GM19455 (cell line): ENCODE data around the gene MAT1A.
"Not testable (repeated sequence)": the region's sequence is repeated elsewhere in the genome, so short reads cannot be mapped to it uniquely, and the experiment has no call there.

Experiments used
- ATAC-seq: cut with Tn5 transposase; IDR thresholded peaks from one replicate; pipeline ENCODE4 v1.9.1; 2021; ENCODE audit not compliant: unreplicated experiment

MAT1A gene

GRCh38 chr10:80289451-80290287 is at the start of gene MAT1A:
TSS of gene MAT1A (minus strand) at chr10:80289658. CDS start at chr10:80289423, 235 bp downstream.
- ATAC-seq, result no peak

DNA sequence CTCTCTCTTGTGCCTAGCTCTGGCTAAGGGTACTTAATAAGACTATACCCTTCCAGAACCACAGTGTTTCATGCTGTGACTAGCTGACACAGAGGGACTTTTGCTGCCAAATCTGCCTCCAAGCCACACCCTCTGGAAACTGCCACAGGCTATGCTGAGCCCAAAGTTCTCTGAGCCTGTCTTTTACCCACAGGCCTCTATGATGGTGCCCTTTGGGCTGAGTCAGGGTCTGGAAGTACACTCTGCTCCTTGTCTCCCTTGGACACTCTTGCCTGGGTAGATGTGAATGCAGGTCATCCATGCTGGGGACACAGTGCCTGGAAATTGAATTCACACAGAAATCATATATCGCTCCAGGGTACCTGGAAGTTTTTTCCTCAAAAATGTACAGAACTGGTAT is 44.5 kb upstream of the MAT1A start:
- ATAC-seq, result no peak

DNA sequence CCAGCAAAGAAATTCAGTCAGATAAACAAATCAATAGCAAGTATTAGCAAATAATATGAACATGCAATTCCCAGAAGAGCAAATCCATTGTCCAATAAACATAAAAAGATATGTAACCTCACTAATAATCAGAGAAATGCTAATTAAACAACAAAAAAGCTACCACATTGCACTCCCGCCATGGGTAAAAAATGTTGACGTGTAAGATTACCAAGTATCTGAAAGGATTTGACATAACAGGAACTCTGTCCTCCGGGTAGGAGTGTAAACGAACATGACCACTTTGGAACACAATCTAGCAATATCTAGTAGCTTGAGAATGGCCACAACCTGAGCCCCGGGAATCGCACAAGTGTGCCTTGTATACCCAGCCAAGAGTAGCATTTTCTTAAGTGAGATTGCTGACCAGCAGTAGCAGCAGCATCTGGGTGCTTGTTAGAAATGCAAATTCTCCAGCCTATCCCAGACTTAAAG is 35.5 kb upstream of the MAT1A start:
- ATAC-seq, result no peak

DNA sequence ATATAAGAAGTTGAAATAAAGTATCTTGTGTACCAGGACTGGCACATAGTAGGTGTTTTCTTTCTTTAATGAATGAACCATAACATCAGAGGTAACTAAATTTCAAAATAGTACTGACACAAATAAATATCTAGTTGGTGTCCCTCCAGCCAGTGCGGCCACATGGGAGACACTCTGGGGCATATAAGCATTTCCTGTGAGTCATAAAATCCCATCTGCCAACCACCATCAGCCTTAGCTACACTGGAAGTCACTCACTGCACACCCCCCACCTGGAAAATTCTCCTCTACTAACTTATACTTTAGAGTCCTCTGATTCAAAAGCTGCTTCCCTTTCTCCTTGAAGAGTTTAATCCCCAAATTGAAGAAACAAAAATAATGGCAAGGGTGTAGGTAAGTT is 34.6 kb upstream of the MAT1A start:
- ATAC-seq, result no peak

GRCh38 chr10:80323311-80323710 is 33.9 kb upstream of the MAT1A start:
- no peak for ATAC-seq

GRCh38 chr10:80322711-80323110 is 33.3 kb upstream of the MAT1A start:
- ATAC-seq, result no peak

DNA sequence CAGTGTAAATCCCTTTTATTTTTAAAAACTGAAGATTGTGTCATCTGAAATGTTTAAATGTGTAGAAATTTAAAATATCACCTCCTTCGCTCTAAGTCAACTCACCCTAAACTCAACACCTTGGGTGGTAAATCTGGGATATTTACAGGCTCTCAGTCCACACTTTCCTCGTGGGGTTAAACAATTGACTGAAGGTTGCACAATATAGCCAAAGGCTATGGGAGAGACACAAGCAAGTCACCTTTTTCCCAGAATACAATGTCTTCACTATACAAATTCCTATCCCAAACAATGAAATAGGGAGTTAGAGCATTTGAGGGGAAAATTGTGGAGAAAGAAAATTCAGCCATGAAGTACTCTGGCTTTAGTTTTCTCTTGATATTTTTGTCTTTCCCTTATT is 32.7 kb upstream of the MAT1A start:
- ATAC-seq, result no peak

DNA sequence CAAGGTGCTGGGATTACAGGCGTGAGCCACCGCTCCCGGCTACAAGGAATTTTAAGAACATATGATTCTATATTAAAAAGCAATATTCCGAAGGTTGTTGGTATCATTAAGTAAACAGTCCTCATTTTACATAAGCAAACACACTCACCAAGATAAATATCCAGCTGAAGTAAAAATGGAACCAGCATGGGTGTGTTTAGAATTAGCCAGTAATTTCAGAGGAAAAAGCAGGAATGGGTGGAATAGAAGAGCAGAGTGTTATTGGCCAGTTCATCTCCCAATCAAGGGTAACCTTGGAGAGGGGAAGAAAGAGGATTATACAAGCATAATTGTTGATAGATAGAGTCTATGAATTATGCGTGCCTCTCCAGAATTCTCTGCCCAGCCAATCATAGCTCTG is 31.7 kb upstream of the MAT1A start:
- no peak for ATAC-seq

- no peak for ATAC-seq
These were observed 30.9 kb upstream of the MAT1A start for GRCh38 chr10:80320377-80320776.

- no peak for ATAC-seq
These were observed 30.4 kb upstream of the MAT1A start for GRCh38 chr10:80319725-80320290.

GRCh38 chr10:80319318-80319717 is 29.9 kb upstream of the MAT1A start:
- ATAC-seq, result no peak

- ATAC-seq, result no peak
These were observed 29.3 kb upstream of the MAT1A start for GRCh38 chr10:80318742-80319141.

DNA sequence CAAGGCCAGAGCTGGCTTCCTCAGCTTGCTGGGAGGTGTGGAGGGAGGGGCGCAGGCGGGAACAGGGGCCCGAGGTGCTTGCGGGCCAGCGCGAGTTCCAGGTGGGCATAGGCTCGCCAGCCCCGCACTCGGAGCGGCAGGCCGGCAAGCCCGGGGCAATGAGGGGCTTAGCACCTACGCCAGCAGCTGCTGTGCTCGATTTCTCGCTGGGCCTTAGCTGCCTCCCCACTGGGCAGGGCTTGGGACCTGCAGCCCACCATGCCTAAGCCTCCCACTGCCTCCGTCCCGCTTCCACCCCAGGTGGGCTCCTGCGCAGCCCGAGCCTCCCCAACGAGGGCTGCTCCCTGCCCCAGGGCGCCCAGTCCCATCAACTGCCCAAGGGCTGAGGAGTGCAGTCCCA is 25.9 kb upstream of the MAT1A start:
- no peak for ATAC-seq

GRCh38 chr10:80313523-80313922 is 24.1 kb upstream of the MAT1A start:
- ATAC-seq, result no peak

DNA sequence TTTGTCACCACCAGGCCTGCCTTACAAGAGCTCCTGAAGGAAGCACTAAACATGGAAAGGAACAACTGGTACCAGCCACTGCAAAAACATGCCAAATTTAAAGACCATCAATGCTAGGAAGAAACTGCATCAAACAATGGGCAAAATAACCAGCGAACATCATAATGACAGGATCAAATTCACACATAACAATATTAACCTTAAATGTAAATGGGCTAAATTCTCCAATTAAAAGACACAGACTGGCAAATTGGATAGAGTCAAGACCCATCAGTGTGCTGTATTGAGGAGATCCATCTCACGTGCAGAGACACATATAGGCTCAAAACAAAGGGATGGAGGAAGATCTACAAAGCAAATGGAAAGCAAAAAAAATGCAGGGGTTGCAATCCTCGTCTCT is 16.5 kb upstream of the MAT1A start:
- not testable (repeated sequence) for ATAC-seq

DNA sequence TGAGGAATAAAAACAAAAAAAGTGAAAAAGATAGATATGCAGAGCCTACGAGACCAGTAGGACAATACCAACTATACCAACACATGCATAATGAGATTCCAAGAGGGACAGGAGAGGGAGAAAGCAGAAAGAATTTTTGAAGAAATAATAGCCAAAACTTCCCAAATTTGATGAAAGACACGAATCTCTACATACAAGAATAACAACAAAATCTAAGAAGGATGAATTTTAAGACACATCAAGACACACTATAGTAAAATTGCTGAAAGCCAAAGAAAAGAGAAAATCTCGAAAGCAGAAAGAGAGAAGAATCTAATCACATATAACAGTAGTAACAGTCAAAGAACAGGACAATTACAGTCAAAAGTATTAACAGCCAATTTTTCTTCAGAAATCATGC is 7.5 kb upstream of the MAT1A start:
- ATAC-seq, result no peak

GRCh38 chr10:80292607-80293239 is 3.3 kb upstream of the MAT1A start:
- ATAC-seq, result no peak

- no peak for ATAC-seq
These were observed 1.2 kb upstream of the MAT1A start for GRCh38 chr10:80290474-80291220.

GRCh38 chr10:80288849-80289248 is 609 bp downstream of the MAT1A start:
- no peak for ATAC-seq

GRCh38 chr10:80284522-80284921 is 4.9 kb downstream of the MAT1A start:
- ATAC-seq, result no peak

DNA sequence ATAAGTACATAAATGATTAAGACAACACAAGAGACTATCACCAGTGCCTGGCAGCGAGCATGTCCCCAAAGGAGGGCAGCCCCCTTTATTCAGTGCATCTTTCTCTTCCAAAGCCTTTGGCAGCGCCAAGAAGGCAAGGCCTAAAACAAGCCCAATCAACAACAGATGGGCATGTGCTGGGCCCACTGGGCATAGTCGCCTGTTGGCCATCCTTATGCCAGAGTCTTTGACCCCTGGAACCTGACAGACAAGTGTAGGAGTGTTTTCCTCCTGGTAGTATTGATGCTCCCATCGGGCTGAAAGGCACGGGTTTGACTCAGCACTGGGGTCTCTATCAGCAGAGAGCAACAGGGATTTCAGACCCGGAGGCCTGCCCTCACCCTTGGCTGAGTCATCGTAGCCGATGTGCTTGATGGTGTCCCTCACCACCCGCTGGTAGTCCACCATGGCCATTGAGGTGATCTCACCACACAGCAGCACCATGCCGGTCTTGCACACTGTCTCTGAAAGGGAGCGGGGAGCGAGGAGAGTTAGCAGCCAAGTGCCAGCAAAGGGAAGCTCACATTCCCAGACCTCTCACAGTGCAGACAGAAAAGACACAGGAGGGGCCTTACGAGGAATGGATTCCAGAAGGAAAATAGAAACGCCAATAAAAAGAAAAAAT is 5.8 kb downstream of the MAT1A start:
- no peak for ATAC-seq
